A549 (cell line): Measurements from ENCODE around the gene SYTL3. TPM values are rescaled to one million over a fixed set of nuclear protein-coding genes. Genes with fewer than 3 reads are reported as not detected.

Experiments used
- ATAC-seq, 2 experiments: fragments of 200-7000 bp in 1 of 2; fragments of >200 bp in 1 of 2; cut with Nextera tagmentation in 1 of 2; cut with Tn5 transposase in 1 of 2; 3 replicates each; pipeline versions ENCODE4 v1.8.0 to v1.9.1; 2018 to 2020; ENCODE audit warnings: mild to moderate bottlenecking in 1 of 2, moderate library complexity in 1 of 2
- CTCF ChIA-PET: fragments of 300-600 bp; sonication (Branson Sonifier 250); formaldehyde crosslinking; extraction: SDS; loops from one replicate; lab custom pipeline; 2021; ENCODE audit warnings: antibody characterized with exemption, inconsistent platforms; lab: Yijun Ruan, JAX
- POLR2A ChIA-PET: fragments of 350-600 bp; formaldehyde crosslinking; extraction: SDS; loops from one replicate; lab custom pipeline; 2021; ENCODE audit warnings: antibody characterized with exemption, inconsistent platforms; lab: Yijun Ruan, JAX
- DNase-seq, 2 experiments: peaks; one replicate each; pipeline versions ENCODE4 v3.0.0 to v3.0.0-alpha.2; 2011 to 2016; ENCODE audit warnings: low read depth in 1 of 2, low spot score in 1 of 2
- FAIRE-seq: peaks from 2 replicates; lab custom pipeline; 2011; peaks lifted over from hg19 to GRCh38; lab: Jason Lieb, UNC
- H3K27ac ChIP-seq, 2 experiments: fragments of >200 bp; sonication (Bioruptor Twin); formaldehyde crosslinking; 3 replicates each; pipeline ENCODE4 v1.5.1; 2016 to 2017
- H3K4me1 ChIP-seq: fragments of >200 bp; sonication (Bioruptor Twin); formaldehyde crosslinking; 3 replicates; pipeline ENCODE4 v1.6.1; 2016
- H3K4me2 ChIP-seq: fragments of >200 bp; sonication (Bioruptor Twin); formaldehyde crosslinking; 3 replicates; pipeline ENCODE4 v1.6.1; 2016
- H3K4me3 ChIP-seq: fragments of >200 bp; sonication (Bioruptor Twin); formaldehyde crosslinking; 3 replicates; pipeline ENCODE4 v1.5.1; 2016
- H3K9me3 ChIP-seq: fragments of >200 bp; sonication (Bioruptor Twin); formaldehyde crosslinking; 3 replicates; pipeline ENCODE4 v1.6.1; 2016
- BCL3 ChIP-seq: fragments of >200 bp; sonication (Bioruptor Twin); formaldehyde crosslinking; IDR thresholded peaks from 3 replicates; pipeline ENCODE4 v1.6.1; 2016
- CBX2 ChIP-seq: fragments of 200-600 bp; sonication (generic); IDR thresholded peaks from 2 replicates; pipeline ENCODE4 v1.6.1; 2016; ENCODE audit warnings: low read depth, mild to moderate bottlenecking, borderline replicate concordance
- HDAC2 ChIP-seq: fragments of 200-600 bp; sonication (generic); IDR thresholded peaks from 2 replicates; pipeline ENCODE4 v1.6.1; 2016
- HMGXB4 ChIP-seq: fragments of 250-450 bp; sonication (Bioruptor Pico); IDR thresholded peaks from 2 replicates; pipeline ENCODE4 v1.5.0; 2021; ENCODE audit warnings: mild to moderate bottlenecking, moderate library complexity, borderline replicate concordance
- KDM5A ChIP-seq: fragments of 200-600 bp; sonication (generic); IDR thresholded peaks from 2 replicates; pipeline ENCODE4 v1.6.1; 2016; ENCODE audit warnings: antibody characterized with exemption, mild to moderate bottlenecking
- MAX ChIP-seq: IDR thresholded peaks from 2 replicates; pipeline ENCODE4 v1.6.1; 2012
- MAZ ChIP-seq: fragments of 150-350 bp; IDR thresholded peaks from 2 replicates; pipeline ENCODE4 v1.6.1; 2014; ENCODE audit warnings: antibody characterized with exemption, low read depth, low read length, borderline replicate concordance
- NPAS2 ChIP-seq: fragments of 250-450 bp; sonication (Bioruptor Pico); IDR thresholded peaks from 2 replicates; pipeline ENCODE4 v1.8.0; 2022; ENCODE audit warnings: mild to moderate bottlenecking, moderate library complexity, borderline replicate concordance
- NR3C1 ChIP-seq: fragments of >200 bp; sonication (Bioruptor Twin); formaldehyde crosslinking; IDR thresholded peaks from 3 replicates; pipeline ENCODE4 v1.6.1; 2017
- REST ChIP-seq: fragments of 200-600 bp; sonication (generic); IDR thresholded peaks from 2 replicates; pipeline ENCODE4 v1.6.1; 2016; ENCODE audit warnings: antibody characterized with exemption, mild to moderate bottlenecking, moderate library complexity
- RNF2 ChIP-seq: fragments of 200-600 bp; sonication (generic); IDR thresholded peaks from 2 replicates; pipeline ENCODE4 v1.6.1; 2016; ENCODE audit warnings: low read depth, mild to moderate bottlenecking, antibody characterized with exemption, moderate library complexity, borderline replicate concordance
- TP53 ChIP-seq: fragments of 250-450 bp; sonication (Bioruptor Pico); IDR thresholded peaks from 2 replicates; pipeline ENCODE4 v1.5.0; 2021; ENCODE audit warnings: mild to moderate bottlenecking, moderate library complexity
- WGBS: methylation state at CpG from one replicate; pipeline ENCODE4 v1.1.6; 2017; ENCODE audit errors: missing lambda C conversion rate; 5-methylcytosine and 5-hydroxymethylcytosine counted together
- polyA minus RNA-seq: library from RNA; depleted of rRNA, polyadenylated mRNA; stranded (reverse); fragments of >200 nt; gene quantifications from 2 replicates; pipeline ENCODE4 v1.2.3, GENCODE V29; 2011; rRNA and poly(A)+ RNA removed
- polyA plus RNA-seq, 4 experiments: library from polyadenylated mRNA; depleted of rRNA in 3 of 4; stranded (reverse); fragments of >200 nt; fragmentation: RNase III in 1 of 4; extraction: RNeasy Plus Mini Kit Qiagen cat#74134 plus additional on column Dnase treatment in 1 of 4; gene quantifications; 2 replicates in 3 of 4; 3 replicates in 1 of 4; pipeline ENCODE4 v1.2.3, GENCODE V29; 2011 to 2017

The SYTL3 gene, protein sequence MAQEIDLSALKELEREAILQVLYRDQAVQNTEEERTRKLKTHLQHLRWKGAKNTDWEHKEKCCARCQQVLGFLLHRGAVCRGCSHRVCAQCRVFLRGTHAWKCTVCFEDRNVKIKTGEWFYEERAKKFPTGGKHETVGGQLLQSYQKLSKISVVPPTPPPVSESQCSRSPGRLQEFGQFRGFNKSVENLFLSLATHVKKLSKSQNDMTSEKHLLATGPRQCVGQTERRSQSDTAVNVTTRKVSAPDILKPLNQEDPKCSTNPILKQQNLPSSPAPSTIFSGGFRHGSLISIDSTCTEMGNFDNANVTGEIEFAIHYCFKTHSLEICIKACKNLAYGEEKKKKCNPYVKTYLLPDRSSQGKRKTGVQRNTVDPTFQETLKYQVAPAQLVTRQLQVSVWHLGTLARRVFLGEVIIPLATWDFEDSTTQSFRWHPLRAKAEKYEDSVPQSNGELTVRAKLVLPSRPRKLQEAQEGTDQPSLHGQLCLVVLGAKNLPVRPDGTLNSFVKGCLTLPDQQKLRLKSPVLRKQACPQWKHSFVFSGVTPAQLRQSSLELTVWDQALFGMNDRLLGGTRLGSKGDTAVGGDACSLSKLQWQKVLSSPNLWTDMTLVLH
- polyA plus RNA-seq (2011; rRNA removed) (0.63 and 1.1 TPM in 2 replicates), polyA plus RNA-seq (2017; fragmentation: RNase III; extraction: RNeasy Plus Mini Kit Qiagen cat#74134 plus additional on column Dnase treatment) (0.89 to 1.0 TPM (median 0.92 TPM) in 3 replicates), polyA minus RNA-seq (0.66 and 0.68 TPM in 2 replicates)
- 0.49 TPM in 2 replicates for polyA plus RNA-seq (2012; cell fraction: cytosol; rRNA removed)
- 0.31 and 0.50 TPM in 2 replicates for polyA plus RNA-seq (2012; cell fraction: nucleus; rRNA removed)

DNA sequence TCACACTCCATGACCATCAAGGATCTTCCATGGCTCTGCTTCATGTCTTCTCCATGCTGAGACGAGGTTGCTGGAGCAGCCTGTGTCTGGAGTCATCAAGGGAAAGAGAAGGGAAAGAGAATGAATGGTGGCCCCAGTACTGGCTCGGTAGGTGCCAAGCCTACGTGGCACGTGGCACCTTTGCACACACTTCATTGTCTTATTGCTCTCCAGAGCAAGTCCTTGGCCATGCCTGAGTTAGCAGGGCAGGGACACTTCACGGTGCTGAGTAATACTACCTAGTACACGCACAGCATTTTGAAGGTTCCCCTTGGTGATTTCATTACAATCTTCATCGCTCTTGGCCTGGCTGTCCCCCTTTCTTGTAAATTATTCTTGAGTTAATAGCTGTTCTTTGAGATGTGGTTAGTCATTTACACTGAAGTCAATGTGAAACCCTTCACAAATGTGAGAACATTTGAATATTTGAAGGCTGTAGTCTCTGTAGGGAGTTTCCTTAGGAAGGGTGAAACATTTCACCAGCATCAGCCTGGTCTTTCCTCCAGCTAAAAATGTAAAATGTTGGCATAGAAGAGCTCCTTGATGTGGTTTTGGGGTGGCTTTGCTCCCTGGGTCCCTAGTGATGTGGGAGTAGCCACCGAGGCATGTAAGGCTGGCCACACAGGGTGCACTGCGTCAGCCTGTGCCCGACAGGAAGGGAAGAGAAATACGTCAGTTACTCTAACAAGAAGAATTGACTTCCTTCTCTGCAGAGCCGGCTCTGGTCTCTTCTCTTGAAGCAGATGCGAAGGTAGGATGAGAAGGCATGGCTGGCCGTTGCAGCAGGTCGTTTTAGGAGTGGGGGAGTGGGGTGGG lies at the start of gene SYTL3:
Gene SYTL3 (plus strand): TSS at position 766 of the 855 bp plus-strand sequence. CDS start 13,215 bp downstream, outside the sequence.
- Histone ChIP-seq H3K4me2 (no peak within 1 kb of the TSS), H3K9me3 (no peaks in the 10 kb centered on the region), H3K4me3 (no peak within 1 kb of the TSS), H3K27ac (no peak within 1 kb of the TSS), H3K4me1 (peaks cover 6% of the 10 kb centered on the region)
- POLR2A ChIA-PET: no interaction called here
- TF ChIP-seq NPAS2 (CRISPR knock-in tag): no peak
- TF ChIP-seq KDM5A: no peak
- TF ChIP-seq CBX2: no peak
- no peak for TF ChIP-seq TP53 (CRISPR knock-in tag)
- TF ChIP-seq NR3C1: no peak
- no peak for TF ChIP-seq HMGXB4 (CRISPR knock-in tag)
- TF ChIP-seq REST: no peak
- no peak for TF ChIP-seq MAX
- no peak for TF ChIP-seq MAZ
- TF ChIP-seq HDAC2: no peak
- no peak for TF ChIP-seq BCL3
- TF ChIP-seq RNF2: no peak
- ATAC-seq (no peak), FAIRE-seq (no peak), DNase-seq (no peak)
- 68% methylated on average over 15 of the region's 15 CpGs for WGBS
- CTCF ChIA-PET: interaction anchor here (0.7 to 2.4 kb wide), 5 partner anchors 10 to 429 kb away, joined by 3 to 10 read pairs (median 4); no protein-coding TSS in a partner anchor
